ENCODE measurements around the gene IL22RA2. TPM values are rescaled to one million over a fixed set of nuclear protein-coding genes. Genes with fewer than 3 reads are reported as not detected.

The IL22RA2 gene
- total RNA-seq, 2 donors from 2014 or later = not detected

DNA sequence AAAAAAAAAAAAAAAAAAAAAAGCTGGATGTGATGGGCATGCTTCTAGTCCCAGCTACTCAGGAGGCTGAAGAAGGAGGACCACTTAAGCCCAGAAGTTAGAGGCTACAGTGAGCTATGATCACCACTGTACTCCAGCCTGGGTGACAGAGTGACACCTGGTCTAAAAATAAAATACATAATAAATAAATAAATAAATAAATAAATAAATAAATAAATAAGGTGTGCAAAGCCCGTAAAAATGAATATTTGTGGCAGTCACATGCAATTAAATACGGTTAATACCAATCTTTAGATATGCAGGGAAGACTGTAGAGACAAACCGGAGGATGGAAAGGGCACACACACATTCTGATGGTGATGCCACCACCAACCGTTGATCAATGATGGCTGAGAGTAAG is 26.2 kb downstream of the IL22RA2 start:
- no peak overlapping the region for H3K4me3 ChIP-seq
- H3K27ac ChIP-seq = no peak overlapping the region
- 93% methylated on average over 4 of the region's 4 CpGs for WGBS
- H3K4me1 ChIP-seq (replicated peaks) = no peaks in the 10 kb centered on the region
- H3K27me3 ChIP-seq (replicated peaks; ENCODE audit: insufficient read depth) = no peaks in the 10 kb centered on the region
- no peaks in the 10 kb centered on the region for H3K9me3 ChIP-seq
- no peak for DNase-seq (ENCODE audit: low spot score)
- TF ChIP-seq POLR2A (IDR thresholded peaks at IDR 0.05) (no peak), POLR2AphosphoS5 (IDR thresholded peaks at IDR 0.05) (no peak), CTCF (IDR thresholded peaks at IDR 0.05) (no peak)
- H3K36me3 ChIP-seq = no peaks in the 10 kb centered on the region
- intact Hi-C loops (cut with DNase I) = no loop called here

DNA sequence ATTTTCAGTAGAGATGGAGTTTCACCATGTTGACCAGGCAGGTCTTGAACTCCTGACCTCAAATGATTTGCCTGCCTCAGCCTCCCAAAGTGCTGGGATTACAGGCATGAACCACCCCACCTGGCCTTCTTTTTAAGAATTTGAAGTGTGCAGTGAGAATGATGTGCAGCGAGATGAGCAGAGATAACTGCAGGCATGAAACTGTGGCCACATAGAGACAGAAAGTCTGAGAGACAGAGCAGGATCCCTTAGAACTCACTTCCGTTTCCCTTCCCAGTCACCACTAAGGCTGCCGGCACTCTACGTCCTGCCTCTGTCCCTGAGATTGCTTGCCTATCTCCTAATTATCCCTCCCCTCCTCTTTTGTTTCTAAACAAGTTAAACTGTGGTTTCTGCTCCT is 27.2 kb downstream of the IL22RA2 start:
- TF ChIP-seq CTCF (IDR thresholded peaks at IDR 0.05) (no peak), POLR2A (IDR thresholded peaks at IDR 0.05) (no peak), POLR2AphosphoS5 (IDR thresholded peaks at IDR 0.05) (no peak)
- WGBS = 98% methylated on average over 4 of the region's 4 CpGs

DNA sequence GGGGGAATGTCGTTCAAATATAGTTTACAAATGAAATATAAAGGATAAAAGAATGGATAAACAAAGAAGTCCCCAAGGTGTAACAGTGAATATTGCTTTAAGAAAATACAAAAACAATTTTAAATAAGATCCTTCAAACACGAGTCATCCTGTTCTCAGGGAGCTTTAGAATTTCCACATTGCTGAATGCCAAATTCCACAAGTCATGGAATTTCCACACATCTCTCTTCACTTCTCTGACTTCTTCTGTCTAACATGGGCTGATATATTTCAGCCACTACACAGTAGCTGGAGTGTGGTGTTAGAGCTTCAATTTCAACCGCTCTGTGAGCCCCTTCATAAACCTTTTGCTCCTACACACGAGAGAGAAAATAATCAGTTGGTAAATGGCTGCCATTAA is 28.0 kb downstream of the IL22RA2 start:
- TF ChIP-seq CTCF (IDR thresholded peaks at IDR 0.05) = no peak
- no peak for TF ChIP-seq POLR2A (IDR thresholded peaks at IDR 0.05)
- no peak for TF ChIP-seq POLR2AphosphoS5 (IDR thresholded peaks at IDR 0.05)
- no peak overlapping the region for H3K27ac ChIP-seq
- H3K4me1 ChIP-seq (replicated peaks) = no peaks in the 10 kb centered on the region
- no peak overlapping the region for H3K4me3 ChIP-seq
- intact Hi-C loops (cut with DNase I) = no loop called here
- no peaks in the 10 kb centered on the region for H3K27me3 ChIP-seq (replicated peaks; ENCODE audit: insufficient read depth)
- DNase-seq (ENCODE audit: low spot score) = no peak
- no peaks in the 10 kb centered on the region for H3K36me3 ChIP-seq
- H3K9me3 ChIP-seq = no peaks in the 10 kb centered on the region
- 83% methylated on average over 4 of the region's 4 CpGs for WGBS

More for the DNA sequence above, 27.2 kb downstream of the IL22RA2 start:
- intact Hi-C loops (cut with DNase I) = no loop called here
- Histone ChIP-seq H3K4me1 (replicated peaks) (no peaks in the 10 kb centered on the region), H3K9me3 (no peaks in the 10 kb centered on the region), H3K36me3 (no peaks in the 10 kb centered on the region), H3K27ac (no peak overlapping the region), H3K27me3 (replicated peaks; ENCODE audit: insufficient read depth) (no peaks in the 10 kb centered on the region), H3K4me3 (no peak overlapping the region)
- DNase-seq (ENCODE audit: low spot score) = no peak

DNA sequence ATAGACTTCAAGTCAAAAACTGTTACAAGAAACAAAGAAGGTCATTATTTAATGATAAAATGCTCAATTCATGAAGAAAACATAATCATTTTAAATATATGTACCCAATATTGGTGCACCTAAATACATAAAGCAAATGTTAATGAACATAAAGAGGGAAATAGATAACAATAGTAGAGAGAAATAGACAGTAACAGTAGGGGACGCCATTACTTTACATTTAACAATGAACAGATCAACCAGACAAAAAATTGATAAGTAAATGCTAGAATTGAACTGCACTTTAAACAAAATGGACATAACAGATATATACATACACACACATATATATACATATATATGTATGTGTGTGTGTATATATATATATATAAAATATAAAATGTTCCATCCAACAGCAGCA is 37.4 kb downstream of the IL22RA2 start:
- no peak for DNase-seq (ENCODE audit: low spot score)
- TF ChIP-seq CTCF (IDR thresholded peaks at IDR 0.05) (no peak), POLR2A (IDR thresholded peaks at IDR 0.05) (no peak), POLR2AphosphoS5 (IDR thresholded peaks at IDR 0.05) (no peak)
- Histone ChIP-seq H3K9me3 (no peaks in the 10 kb centered on the region), H3K36me3 (no peaks in the 10 kb centered on the region), H3K27ac (no peak overlapping the region), H3K27me3 (replicated peaks; ENCODE audit: insufficient read depth) (no peaks in the 10 kb centered on the region), H3K4me1 (replicated peaks) (no peaks in the 10 kb centered on the region), H3K4me3 (no peak overlapping the region)
- WGBS = 76% methylated on average over 1 of the region's 1 CpG
- intact Hi-C loops (cut with DNase I) = no loop called here

DNA sequence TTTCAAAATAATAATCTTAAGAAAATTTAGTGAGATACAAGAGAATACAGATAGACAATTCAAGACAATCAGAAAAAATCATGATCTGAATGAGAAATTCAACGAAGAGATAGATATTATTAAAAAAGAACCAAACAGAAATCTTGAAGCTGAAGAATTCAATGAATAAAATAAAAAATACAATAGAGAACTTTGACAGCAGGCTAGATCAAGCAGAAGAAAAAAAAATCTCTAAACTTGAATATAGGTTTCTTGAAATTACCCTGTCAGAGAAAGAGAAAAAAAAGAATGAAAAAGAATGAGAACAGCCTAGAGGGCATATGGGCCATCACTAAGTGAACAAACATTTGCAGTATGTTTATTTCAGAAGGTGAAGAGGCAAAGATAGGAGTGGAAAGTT is 39.0 kb downstream of the IL22RA2 start:
- Histone ChIP-seq H3K4me1 (replicated peaks) (no peaks in the 10 kb centered on the region), H3K36me3 (no peaks in the 10 kb centered on the region), H3K4me3 (no peak overlapping the region), H3K27ac (no peak overlapping the region), H3K27me3 (replicated peaks; ENCODE audit: insufficient read depth) (no peaks in the 10 kb centered on the region), H3K9me3 (no peaks in the 10 kb centered on the region)
- 89% methylated on average over 1 of the region's 1 CpG for WGBS
- no peak for DNase-seq (ENCODE audit: low spot score)
- intact Hi-C loops (cut with DNase I) = no loop called here
- TF ChIP-seq CTCF (IDR thresholded peaks at IDR 0.05) = no peak
- no peak for TF ChIP-seq POLR2A (IDR thresholded peaks at IDR 0.05)
- TF ChIP-seq POLR2AphosphoS5 (IDR thresholded peaks at IDR 0.05) = no peak
